Kidney capillary endothelial cell (primary cell): ENCODE results near the gene CASS4.
"Not testable (repeated sequence)": the region's sequence is repeated elsewhere in the genome, so short reads cannot be mapped to it uniquely, and the experiment has no call there.

ENCODE experiments used
- DNase-seq: peaks from one replicate; pipeline ENCODE4 v3.0.0-alpha.2; 2018; ENCODE audit warnings: low spot score

CASS4 gene, protein sequence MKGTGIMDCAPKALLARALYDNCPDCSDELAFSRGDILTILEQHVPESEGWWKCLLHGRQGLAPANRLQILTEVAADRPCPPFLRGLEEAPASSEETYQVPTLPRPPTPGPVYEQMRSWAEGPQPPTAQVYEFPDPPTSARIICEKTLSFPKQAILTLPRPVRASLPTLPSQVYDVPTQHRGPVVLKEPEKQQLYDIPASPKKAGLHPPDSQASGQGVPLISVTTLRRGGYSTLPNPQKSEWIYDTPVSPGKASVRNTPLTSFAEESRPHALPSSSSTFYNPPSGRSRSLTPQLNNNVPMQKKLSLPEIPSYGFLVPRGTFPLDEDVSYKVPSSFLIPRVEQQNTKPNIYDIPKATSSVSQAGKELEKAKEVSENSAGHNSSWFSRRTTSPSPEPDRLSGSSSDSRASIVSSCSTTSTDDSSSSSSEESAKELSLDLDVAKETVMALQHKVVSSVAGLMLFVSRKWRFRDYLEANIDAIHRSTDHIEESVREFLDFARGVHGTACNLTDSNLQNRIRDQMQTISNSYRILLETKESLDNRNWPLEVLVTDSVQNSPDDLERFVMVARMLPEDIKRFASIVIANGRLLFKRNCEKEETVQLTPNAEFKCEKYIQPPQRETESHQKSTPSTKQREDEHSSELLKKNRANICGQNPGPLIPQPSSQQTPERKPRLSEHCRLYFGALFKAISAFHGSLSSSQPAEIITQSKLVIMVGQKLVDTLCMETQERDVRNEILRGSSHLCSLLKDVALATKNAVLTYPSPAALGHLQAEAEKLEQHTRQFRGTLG

DNA sequence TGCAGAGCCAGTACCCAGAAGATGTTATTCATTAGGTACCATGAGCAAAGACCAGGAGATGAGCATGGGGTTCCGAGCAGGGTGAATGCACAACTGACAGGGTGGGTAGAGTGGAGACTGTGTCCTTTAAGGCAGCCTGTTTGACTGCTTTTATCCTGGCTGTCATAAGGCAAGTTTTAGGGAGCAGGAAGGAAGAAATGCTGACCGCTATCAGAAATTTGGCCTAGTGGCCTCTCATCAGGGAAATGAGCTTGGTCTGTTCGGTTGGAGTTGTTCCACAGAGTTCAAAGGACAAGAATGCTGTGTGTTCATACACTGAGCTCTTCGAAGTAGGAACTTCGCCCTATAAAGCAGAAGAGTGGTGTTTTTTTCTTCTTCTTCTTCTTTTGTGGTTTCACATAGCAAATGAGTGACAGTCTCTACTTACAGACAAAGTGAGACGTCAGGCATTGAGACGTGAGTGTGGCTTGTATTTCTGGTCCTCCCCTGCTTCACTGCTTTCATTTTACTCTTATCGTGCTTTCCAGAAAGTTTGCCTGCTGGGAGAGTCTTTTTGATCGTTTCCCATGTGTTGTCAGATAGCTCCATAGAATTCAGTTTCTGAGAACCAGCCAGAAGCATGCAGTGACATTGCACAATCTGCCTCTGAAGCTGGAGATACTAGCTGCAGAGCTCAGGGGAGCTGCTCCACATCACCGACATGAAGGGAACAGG, at the start of gene CASS4:
TSS of gene CASS4 (plus strand) at position 502 of the 714 bp plus-strand sequence. CDS start at position 701, 199 bp downstream.
- DNase-seq = no peak

DNA sequence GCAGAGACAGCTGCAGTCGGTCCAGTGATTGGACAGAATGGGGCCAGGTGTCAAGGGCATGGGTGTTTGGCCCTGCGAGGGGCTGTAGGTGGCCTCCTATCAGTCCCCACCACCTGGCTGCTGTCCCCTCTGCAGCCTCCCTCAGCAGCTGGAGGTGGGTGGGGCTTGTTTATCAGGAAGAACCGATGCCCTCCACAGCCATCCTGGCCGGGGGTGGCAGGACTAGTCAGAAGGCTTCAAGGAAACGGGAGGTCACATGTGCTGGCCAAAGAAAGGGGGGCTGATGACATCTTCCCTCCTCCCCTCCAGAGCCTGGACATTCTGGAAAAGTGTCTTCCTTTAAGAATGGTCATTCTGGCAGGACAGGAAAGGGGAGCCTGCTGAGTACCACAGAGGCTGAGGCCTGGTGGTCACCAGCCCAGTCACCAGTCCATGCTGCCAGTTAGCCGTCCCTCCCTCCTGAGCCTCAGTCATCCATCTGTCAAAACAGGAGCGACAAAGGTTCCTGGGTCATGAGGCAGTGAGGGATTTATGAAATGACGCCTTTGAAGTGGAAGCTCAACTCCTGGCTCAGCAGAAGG, 49.1 kb upstream of the CASS4 start:
- DNase-seq = peak; percentile 39

DNA sequence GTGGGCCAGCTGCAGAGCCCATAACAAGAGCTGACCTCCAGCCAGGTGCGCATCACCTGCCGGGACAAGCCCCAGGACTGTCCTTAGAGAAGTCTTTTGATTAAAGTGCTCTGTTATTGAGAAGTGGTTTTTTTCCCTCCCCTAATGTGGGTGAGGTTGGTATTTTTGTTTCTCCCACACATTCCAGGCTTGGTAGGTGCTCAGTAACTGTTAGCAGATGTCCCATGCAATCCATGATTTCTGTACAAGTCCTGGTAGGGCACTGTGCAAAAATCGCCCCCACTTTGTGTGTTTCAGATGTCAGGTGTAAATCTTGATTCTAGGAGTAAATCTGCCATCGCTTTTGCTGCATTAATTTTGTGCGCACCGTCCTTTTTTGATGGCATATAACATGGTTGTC, 48.6 kb upstream of the CASS4 start:
- no peak for DNase-seq

DNA sequence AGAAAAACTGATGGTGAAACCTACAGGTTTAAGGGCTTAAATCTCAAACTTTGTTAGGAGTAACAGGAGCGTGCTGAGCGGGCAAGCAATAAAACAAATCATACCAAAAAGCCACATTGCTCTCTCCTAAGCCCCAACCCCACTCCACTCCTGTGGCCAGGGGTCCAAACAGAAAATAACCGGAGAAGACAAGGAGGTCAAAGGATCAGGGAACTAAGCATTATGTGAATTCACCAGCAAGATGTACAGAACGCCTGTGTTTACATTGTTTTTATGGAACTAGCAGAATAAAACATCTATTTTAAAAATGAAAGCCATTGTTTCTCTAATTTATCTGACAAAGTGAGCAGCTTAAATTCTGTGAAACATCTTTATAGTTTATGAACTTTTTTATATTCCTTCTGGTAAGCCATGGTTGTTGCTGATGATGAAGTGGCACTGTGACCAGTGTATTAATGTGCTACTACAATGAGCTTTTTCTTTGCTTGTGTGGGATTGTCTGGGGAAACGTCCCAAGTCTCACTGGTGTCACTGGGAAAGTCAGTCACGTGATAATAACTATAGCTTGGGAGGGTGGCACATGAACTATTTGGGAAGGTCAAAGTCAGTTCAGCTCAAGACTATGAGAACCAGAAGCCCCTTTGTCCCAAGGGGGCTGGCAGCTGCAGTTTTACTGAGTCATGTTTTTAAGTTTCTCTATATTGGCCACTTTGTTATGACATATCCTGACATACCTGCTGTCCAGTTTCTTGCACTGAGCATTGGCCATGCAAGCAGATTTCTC, 43.5 kb upstream of the CASS4 start:
- no peak for DNase-seq

DNA sequence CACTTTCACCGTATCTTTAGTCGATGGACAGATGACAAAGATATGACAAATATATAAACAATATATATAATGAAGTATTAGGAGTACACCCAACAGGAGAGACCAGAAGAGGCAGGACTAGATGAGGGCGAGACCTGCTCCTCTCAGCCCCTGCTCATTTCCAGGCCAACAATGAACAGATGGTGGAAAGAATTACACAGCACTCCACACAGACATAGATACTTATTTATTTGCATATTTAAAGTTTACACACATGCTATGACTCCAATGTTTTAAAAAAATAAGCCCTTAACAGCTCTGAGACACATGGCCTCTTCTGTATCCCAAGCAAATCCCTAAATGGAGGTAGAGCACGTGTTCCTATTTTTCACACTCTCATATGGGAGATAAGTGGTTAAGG, 42.9 kb upstream of the CASS4 start:
- no peak for DNase-seq

DNA sequence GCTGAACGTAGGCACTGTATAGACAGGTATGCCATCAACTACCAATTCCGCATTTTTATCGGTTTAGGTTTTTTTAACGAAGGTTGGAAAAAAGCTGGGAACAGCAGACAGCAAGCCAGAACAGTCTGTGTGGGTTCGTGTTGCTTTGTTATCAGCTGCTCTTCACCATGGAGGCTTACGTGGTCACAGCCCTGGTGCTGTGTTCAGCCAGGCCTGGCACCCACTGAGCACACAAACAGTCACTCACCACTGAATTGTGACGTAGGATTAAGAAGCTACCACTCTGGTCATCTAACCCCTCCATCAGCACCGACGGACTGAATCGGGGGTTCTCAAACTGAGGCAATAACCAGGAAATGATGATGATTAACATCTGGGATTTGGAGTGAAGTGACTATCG, 40.1 kb upstream of the CASS4 start:
- DNase-seq = no peak

DNA sequence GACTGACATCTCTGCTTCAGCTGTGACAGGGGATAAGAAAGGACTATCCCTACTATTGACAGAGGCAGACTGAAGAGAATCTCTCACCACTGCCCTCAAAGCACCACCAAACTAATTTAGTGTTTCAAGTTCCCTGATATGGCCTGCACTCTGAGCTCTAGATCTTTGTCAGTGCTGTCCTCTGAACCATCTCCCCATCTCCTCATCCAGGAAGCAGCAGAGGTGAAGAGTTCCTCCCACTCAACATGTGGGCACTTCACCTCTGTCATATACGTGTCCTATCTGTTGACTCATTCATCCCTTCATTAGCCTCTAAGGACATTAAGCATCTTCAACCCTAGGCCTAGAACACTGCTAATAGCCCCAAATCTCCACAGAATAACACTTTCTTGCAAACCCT, 39.2 kb upstream of the CASS4 start:
- no peak for DNase-seq

DNA sequence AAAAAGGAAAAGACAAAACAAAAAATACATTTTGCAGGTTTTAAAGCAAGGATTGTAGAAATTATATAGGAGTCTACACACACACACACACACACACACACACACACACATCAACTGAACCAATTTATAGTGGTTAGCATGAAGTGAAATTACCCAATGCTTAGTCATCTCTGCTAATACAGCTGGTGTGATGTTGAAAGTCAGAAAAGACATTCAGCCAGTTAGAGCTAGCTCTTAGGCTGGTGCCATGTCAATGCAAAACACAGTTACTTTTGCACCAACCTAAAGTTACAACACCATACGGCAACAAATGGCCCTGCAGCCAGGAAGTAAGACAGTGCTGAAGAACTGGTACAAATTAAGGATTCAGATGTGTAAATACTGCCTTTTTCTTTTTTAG, 38.1 kb upstream of the CASS4 start:
- peak; percentile 46 for DNase-seq

DNA sequence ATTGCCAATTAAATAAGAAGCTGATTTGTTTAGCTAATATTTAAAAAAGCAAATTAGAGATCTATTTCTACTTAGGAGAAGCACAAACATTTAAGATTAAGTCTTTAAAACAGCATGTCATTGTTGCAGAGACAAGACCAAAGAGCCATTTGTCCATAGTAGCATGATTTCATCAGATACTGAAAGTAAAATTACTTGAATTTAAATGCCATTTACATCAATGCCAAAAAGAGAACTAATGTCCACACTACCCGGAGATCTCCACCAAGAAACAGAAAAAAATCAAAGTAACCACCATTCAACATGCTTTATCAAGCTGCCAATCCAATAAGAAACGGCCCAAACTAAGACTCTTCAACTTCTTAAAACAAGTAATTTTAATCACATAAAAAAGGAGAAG, 35.7 kb upstream of the CASS4 start:
- no peak for DNase-seq

DNA sequence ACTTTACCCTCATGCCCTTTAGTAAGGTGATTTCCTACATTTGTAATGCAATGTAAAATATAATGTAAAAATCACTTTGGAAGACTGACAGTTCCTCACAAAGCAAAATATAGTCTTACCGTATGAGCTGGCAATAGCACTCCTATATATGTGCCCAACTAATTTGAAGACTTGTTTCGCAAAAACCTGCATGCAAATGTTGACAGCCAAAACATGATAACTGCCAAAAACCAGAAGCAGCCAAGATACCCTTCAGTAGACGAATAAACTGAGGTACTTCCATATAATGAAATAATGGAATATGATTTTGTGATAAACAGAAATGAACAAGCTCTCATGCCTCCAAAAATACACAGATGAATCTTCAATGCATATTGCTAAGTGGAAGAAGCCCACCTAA, 33.7 kb upstream of the CASS4 start:
- no peak for DNase-seq

DNA sequence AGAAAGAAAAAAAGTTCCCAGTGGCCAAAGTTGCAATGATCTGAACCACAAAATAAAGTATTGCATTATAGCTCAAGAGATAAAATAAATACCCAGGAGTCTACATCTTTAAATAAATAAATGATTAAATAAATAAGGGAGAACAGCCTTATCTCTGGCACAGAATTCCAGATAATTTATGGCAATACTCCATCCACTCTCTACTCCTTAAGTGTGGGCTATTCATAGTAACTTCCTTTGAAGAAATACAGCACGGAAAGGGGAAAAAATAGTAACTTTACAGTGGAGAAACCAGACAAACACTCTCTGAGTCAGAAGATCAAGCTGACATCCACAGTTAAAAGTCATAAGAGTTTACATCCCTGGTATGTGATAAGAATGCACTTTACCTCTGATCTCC, 31.7 kb upstream of the CASS4 start:
- DNase-seq = peak; percentile 48

DNA sequence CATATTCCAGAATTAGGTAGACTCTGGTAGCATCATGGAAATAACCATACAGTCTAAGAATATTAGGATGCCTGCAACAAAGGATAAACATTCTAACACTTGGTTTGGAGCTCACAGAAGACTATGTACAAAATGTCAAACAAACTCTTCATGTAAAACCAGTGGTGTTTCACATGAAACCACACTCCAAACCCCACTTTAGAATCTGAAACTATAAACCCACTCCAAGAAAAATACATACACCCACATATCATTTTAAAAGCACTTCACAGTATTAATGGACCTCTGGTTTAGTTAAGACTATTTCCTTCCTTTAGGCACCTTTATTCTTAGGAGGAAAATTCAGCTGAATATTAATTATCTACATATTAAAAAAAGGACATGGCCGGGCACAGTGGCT, 30.6 kb upstream of the CASS4 start:
- DNase-seq = no peak

DNA sequence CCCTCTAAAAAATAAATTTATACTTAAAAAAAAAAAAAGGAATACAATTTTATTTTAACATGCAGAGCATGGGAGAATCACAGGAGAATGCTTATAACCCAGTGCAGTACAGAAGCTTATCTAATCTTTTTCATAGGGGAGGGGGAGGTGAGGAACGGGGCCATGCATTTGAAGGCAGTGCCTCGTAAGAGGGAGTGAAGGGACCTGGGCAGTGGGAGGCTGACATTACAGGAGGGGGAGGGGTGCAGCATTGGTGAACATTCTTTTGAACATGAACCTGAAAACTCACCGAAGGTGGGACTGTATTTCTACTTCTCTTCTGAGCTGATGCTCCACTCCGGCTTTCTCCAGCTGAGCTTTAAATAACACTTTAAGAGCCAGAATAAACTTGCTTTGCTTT, 29.4 kb upstream of the CASS4 start:
- no peak for DNase-seq

DNA sequence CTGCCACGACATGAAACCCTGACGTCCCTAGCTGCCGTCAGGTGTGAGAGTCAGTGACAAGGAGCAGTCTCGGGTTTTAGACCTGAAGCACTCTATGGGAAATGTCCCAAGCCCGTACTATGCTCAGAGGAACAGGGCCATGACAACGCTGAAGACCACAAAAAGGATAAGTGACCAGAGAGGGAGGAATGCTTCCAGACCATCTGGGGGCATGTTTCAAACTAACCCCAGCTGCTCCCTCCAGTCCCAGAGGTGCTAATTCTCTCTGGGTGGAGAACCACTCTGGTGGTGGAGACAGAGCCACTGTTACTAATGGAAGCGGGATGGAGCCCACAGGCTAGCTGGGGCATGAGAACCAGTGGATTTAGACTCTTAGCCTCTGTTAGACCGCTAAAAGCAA, 28.7 kb upstream of the CASS4 start:
- no peak for DNase-seq

DNA sequence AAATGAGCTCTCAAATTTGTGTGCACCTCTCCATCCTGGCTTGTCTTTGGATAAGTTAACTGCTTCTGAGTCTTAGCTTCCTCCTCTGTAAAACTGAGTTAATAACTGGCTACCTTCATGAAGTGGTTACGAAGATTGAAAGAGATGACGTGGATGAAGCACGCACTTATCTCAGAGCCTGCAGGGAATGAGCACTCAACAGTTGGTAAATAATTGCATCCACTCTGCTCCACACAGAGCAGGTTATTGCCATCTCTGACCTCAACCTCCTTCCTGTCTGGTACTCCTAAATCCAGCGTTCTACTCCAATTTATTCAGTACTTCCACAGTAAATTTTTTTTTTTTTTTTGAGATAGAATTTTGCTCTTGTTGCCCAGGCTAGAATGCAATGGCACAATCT, 26.9 kb upstream of the CASS4 start:
- DNase-seq = no peak

DNA sequence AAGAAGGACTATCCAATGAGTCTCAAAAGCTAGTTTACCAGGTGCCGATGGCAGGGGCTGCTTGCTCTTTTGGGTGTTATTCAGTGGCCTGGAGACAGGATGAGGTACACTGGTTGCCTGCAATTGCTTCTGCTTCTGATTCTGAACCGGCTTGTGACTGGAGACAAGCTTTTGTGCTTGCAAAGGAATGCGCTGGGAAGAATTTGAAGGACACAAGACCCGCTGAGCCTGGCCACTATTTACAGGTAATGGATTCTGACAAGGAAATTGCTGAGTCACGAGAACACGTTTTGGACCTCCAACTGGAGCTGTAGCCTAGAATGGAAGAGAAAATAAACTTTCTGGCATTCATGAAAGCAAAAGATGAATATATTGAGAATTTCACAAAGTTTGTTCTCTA, 25.8 kb upstream of the CASS4 start:
- no peak for DNase-seq

DNA sequence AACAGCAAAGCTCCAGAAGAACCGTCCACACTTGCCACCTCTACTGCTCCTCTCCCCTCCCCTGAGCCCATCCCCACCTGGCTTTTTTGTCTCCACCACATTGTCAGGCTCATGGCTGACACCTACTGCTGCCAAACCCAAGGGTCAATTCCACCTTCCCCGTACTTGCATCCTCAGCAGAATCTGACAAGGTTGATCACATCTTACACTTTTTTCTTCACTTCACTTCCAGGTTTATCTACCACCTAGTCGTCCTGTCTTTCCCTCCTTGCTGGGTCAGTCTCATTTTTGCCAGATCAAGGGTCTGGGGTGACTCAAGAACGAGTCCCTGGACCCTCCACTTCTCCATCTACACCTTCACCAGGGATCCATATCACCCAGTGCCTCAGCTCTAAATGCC, 23.2 kb upstream of the CASS4 start:
- no peak for DNase-seq

DNA sequence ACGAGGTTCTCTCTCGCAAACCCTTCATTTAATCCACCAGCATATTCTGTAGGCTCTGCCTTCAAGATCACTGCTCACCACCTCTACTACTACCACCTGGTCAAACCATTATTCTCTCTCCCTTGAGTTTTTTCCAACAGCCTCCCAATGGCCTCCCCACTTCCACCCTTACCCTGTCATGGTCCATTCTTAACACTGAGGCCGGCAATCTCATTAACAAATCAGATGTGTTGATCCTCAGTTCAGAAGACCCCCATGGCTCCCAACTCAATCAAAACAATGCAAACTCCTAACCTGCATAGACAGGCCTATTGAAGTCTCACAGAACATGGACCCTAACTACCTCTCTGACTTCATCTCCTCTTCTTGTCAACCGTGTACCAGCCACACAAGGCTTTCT, 22.3 kb upstream of the CASS4 start:
- no peak for DNase-seq

DNA sequence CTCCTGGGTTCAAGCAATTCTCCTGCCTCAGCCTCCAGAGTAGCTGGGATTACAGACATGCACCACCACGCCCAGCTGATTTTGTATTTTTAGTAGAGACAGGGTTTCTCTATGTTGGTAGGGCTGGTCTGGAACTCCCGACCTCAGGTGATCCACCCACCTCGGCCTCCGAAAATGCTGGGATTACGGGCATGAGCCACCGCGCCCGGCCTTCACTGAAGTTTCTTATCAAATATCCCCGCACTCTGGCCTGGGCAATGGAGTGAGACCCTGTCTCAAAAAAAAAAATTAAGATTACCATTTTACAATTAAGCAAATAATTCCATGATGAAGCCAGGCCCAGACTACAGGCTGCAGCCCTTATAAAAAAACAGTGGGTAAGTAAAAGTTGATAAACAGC, 21.7 kb upstream of the CASS4 start:
- DNase-seq = not testable (repeated sequence)

DNA sequence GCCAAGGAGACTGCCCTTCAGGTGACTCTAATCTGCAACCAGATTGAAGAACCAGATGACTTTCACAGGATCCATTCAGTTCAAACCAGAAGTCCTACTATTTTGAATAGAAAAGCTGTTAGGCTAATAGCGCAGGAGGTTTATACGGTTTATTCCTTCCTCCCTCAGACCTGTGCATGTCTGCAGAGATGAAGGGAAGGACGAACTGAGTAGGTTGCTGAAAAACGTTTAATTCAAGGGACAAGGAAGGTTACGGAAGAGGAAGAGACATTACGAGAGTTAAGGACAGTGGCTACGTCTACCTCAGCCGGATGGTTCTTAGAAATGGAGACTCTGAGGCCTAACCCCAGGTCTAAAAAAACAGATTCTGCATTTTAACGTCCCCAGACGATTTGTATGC, 21.0 kb upstream of the CASS4 start:
- no peak for DNase-seq

DNA sequence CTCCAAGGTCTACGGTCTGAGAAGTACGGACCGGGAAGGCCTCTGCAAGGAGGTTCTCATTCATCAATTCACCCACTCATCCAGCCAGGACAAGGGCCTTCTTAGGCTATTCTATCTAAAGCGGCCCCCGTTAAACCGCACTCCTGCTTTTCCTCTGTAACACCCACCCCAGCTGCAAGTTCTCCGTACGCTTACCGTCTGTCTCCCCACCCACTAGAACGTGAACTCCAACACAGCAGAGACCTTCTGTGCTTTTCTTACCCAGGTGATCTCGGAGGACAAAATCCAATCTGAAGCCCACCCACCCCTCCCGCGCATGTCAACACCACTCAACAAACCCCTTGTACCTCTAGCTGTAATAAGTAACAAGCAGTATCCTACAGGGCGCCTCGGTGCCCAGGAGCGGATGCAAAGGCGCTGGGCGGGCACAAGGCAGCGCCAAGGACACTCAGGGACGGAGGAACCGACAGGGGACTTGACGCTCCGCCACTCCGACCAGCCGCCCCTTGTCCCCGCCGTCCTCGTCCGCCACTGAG, 20.4 kb upstream of the CASS4 start:
- peak; percentile 16 for DNase-seq
